Right lobe of liver (tissue), 4 donors: Measurements from ENCODE around the gene GABRG3.

Source experiments
- CTCF ChIP-seq, 4 donors: fragments of 200-600 bp in 3 of 4; fragments of 450-650 bp in 1 of 4; IDR thresholded peaks; one replicate each; pipeline versions ENCODE4 v1.5.1 to v1.8.0; 2016 to 2022; ENCODE audit warnings: antibody characterized with exemption in 4 of 4, mild to moderate bottlenecking in 2 of 4
- POLR2A ChIP-seq: fragments of 450-650 bp; IDR thresholded peaks from one replicate; pipeline ENCODE4 v1.6.1; 2017; ENCODE audit warnings: antibody characterized with exemption, mild to moderate bottlenecking
- donor health status: DM: no; HTN: no; CAD: no.
- donor health status: DM: no; HTN: no; CAD: no.
- donor health status: DM: no; HTN: yes; CAD: no.

- TF ChIP-seq CTCF (IDR thresholded peaks at IDR 0.05) (no peak), POLR2A (no peak)
Observed at GRCh38 chr15:27172821-27173220, 201.8 kb downstream of the GABRG3 start.
